ENCODE results near the gene ARPP21. TPM values are rescaled to one million over a fixed set of nuclear protein-coding genes. Genes with fewer than 3 reads are reported as not detected.

ARPP21 gene
- total RNA-seq, 1 experiment from 2014 or later = not detected

DNA sequence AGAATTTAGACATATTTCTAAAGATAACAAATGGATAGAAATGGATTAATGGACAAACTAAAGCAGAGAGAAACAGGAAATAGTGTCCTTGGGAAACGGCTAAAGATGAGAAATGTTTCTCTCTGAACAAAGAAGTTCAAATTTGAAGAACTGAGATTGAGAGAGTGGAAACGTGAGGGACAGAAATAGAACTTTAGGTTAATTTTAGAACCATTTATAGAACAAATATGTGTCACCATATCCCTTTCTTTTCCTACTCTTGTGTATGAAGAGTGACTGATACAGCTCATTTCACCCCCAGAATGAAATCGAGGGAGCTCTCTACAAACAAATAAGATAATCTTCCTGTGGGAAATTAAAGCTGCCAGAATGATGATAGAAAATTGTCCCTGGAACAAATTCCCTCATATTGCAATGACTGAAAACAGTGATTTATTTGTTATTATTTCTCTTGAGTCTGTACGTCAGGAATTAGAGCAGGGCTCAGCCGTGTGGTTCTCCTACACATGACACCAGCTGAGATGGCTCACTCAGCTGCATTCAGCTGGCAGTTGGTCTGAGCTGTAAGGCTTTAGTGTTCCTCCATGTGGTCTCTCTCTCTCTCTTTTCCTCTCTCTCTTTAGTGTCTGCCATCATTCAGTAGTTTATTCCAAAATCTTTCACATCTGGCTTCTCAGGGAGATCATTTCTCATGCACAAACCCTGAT lies 46.6 kb upstream of the ARPP21 start:
- Mint-ChIP-seq H3K4me3 (no peak overlapping the region), H3K27me3 (ENCODE audit: low read depth) (no peaks in the 10 kb centered on the region), H3K4me1 (peaks cover 17% of the 10 kb centered on the region), H3K9me3 (peaks cover 21% of the 10 kb centered on the region), H3K27ac (no peak overlapping the region), H3K36me3 (no peaks in the 10 kb centered on the region)
- ChIA-PET POLR2A (no interaction called here), CTCF (no interaction called here)
- ATAC-seq = no peak
- no peak for DNase-seq (ENCODE audit: low spot score)
- TF ChIP-seq, protein P1, sequence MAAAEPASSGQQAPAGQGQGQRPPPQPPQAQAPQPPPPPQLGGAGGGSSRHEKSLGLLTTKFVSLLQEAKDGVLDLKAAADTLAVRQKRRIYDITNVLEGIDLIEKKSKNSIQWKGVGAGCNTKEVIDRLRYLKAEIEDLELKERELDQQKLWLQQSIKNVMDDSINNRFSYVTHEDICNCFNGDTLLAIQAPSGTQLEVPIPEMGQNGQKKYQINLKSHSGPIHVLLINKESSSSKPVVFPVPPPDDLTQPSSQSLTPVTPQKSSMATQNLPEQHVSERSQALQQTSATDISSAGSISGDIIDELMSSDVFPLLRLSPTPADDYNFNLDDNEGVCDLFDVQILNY (CRISPR knock-in tag; IDR thresholded peaks at IDR 0.05) = no peak
- no peak for TF ChIP-seq NR2C2 (CRISPR knock-in tag; IDR thresholded peaks at IDR 0.05)
- TF ChIP-seq, protein P2, sequence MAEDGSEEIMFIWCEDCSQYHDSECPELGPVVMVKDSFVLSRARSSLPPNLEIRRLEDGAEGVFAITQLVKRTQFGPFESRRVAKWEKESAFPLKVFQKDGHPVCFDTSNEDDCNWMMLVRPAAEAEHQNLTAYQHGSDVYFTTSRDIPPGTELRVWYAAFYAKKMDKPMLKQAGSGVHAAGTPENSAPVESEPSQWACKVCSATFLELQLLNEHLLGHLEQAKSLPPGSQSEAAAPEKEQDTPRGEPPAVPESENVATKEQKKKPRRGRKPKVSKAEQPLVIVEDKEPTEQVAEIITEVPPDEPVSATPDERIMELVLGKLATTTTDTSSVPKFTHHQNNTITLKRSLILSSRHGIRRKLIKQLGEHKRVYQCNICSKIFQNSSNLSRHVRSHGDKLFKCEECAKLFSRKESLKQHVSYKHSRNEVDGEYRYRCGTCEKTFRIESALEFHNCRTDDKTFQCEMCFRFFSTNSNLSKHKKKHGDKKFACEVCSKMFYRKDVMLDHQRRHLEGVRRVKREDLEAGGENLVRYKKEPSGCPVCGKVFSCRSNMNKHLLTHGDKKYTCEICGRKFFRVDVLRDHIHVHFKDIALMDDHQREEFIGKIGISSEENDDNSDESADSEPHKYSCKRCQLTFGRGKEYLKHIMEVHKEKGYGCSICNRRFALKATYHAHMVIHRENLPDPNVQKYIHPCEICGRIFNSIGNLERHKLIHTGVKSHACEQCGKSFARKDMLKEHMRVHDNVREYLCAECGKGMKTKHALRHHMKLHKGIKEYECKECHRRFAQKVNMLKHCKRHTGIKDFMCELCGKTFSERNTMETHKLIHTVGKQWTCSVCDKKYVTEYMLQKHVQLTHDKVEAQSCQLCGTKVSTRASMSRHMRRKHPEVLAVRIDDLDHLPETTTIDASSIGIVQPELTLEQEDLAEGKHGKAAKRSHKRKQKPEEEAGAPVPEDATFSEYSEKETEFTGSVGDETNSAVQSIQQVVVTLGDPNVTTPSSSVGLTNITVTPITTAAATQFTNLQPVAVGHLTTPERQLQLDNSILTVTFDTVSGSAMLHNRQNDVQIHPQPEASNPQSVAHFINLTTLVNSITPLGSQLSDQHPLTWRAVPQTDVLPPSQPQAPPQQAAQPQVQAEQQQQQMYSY (CRISPR knock-in tag; IDR thresholded peaks at IDR 0.05) = no peak

DNA sequence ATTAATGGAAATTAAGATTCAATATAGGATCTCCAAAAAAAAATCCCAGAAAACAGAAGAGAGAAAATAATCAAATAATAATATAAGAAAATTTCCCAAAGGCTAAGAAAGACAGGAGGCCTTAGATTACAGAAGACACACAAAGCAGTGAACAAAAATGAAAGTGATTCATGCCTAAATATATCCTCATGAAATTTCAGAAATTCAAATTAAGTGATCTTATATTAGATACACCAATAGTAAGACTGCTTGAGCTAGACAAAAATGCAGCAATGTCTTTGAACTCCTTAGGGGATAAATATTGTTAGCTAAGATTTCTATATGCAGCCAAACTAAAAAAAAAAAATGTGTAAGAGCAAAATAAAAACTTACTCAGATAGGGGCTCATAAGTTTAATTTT lies 44.6 kb upstream of the ARPP21 start:
- POLR2A ChIA-PET = no interaction called here
- H3K4me3 Mint-ChIP-seq = no peak overlapping the region
- H3K4me1 Mint-ChIP-seq = peaks cover 23% of the 10 kb centered on the region
- no peaks in the 10 kb centered on the region for H3K27me3 Mint-ChIP-seq (ENCODE audit: low read depth)
- DNase-seq (ENCODE audit: low spot score) (no peak), ATAC-seq (no peak)
- no peaks in the 10 kb centered on the region for H3K36me3 Mint-ChIP-seq
- H3K27ac Mint-ChIP-seq = no peak overlapping the region
- peaks cover 10% of the 10 kb centered on the region for H3K9me3 Mint-ChIP-seq
- CTCF ChIA-PET = no interaction called here
- TF ChIP-seq ZNF317 (CRISPR knock-in tag; IDR thresholded peaks at IDR 0.05; ENCODE audit: borderline replicate concordance, low read depth) (no peak), ZNF138 (CRISPR knock-in tag; conservative IDR thresholded peaks at IDR 0.05) (no peak), SMAD4 (CRISPR knock-in tag; IDR thresholded peaks at IDR 0.05) (no peak), ZNF416 (CRISPR knock-in tag; IDR thresholded peaks at IDR 0.05) (no peak), ZNF121 (CRISPR knock-in tag; IDR thresholded peaks at IDR 0.05) (no peak), RELA (CRISPR knock-in tag; IDR thresholded peaks at IDR 0.05; ENCODE audit: borderline replicate concordance) (no peak)
- TF ChIP-seq, protein P3, sequence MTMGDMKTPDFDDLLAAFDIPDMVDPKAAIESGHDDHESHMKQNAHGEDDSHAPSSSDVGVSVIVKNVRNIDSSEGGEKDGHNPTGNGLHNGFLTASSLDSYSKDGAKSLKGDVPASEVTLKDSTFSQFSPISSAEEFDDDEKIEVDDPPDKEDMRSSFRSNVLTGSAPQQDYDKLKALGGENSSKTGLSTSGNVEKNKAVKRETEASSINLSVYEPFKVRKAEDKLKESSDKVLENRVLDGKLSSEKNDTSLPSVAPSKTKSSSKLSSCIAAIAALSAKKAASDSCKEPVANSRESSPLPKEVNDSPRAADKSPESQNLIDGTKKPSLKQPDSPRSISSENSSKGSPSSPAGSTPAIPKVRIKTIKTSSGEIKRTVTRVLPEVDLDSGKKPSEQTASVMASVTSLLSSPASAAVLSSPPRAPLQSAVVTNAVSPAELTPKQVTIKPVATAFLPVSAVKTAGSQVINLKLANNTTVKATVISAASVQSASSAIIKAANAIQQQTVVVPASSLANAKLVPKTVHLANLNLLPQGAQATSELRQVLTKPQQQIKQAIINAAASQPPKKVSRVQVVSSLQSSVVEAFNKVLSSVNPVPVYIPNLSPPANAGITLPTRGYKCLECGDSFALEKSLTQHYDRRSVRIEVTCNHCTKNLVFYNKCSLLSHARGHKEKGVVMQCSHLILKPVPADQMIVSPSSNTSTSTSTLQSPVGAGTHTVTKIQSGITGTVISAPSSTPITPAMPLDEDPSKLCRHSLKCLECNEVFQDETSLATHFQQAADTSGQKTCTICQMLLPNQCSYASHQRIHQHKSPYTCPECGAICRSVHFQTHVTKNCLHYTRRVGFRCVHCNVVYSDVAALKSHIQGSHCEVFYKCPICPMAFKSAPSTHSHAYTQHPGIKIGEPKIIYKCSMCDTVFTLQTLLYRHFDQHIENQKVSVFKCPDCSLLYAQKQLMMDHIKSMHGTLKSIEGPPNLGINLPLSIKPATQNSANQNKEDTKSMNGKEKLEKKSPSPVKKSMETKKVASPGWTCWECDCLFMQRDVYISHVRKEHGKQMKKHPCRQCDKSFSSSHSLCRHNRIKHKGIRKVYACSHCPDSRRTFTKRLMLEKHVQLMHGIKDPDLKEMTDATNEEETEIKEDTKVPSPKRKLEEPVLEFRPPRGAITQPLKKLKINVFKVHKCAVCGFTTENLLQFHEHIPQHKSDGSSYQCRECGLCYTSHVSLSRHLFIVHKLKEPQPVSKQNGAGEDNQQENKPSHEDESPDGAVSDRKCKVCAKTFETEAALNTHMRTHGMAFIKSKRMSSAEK (CRISPR knock-in tag; IDR thresholded peaks at IDR 0.05; ENCODE audit: borderline replicate concordance) = no peak
- TF ChIP-seq, protein P4, sequence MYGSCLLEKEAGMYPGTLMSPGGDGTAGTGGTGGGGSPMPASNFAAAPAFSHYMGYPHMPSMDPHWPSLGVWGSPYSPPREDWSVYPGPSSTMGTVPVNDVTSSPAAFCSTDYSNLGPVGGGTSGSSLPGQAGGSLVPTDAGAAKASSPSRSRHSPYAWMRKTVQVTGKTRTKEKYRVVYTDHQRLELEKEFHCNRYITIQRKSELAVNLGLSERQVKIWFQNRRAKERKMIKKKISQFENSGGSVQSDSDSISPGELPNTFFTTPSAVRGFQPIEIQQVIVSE (CRISPR knock-in tag; IDR thresholded peaks at IDR 0.05; ENCODE audit: borderline replicate concordance) = no peak
- TF ChIP-seq, protein P2 (CRISPR knock-in tag; IDR thresholded peaks at IDR 0.05) = no peak
- TF ChIP-seq, protein P5, sequence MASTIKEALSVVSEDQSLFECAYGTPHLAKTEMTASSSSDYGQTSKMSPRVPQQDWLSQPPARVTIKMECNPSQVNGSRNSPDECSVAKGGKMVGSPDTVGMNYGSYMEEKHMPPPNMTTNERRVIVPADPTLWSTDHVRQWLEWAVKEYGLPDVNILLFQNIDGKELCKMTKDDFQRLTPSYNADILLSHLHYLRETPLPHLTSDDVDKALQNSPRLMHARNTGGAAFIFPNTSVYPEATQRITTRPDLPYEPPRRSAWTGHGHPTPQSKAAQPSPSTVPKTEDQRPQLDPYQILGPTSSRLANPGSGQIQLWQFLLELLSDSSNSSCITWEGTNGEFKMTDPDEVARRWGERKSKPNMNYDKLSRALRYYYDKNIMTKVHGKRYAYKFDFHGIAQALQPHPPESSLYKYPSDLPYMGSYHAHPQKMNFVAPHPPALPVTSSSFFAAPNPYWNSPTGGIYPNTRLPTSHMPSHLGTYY (CRISPR knock-in tag; IDR thresholded peaks at IDR 0.05) = no peak
- TF ChIP-seq, protein P6, sequence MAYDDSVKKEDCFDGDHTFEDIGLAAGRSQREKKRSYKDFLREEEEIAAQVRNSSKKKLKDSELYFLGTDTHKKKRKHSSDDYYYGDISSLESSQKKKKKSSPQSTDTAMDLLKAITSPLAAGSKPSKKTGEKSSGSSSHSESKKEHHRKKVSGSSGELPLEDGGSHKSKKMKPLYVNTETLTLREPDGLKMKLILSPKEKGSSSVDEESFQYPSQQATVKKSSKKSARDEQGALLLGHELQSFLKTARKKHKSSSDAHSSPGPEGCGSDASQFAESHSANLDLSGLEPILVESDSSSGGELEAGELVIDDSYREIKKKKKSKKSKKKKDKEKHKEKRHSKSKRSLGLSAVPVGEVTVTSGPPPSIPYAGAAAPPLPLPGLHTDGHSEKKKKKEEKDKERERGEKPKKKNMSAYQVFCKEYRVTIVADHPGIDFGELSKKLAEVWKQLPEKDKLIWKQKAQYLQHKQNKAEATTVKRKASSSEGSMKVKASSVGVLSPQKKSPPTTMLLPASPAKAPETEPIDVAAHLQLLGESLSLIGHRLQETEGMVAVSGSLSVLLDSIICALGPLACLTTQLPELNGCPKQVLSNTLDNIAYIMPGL (CRISPR knock-in tag; IDR thresholded peaks at IDR 0.05) = no peak
- TF ChIP-seq, protein P7, sequence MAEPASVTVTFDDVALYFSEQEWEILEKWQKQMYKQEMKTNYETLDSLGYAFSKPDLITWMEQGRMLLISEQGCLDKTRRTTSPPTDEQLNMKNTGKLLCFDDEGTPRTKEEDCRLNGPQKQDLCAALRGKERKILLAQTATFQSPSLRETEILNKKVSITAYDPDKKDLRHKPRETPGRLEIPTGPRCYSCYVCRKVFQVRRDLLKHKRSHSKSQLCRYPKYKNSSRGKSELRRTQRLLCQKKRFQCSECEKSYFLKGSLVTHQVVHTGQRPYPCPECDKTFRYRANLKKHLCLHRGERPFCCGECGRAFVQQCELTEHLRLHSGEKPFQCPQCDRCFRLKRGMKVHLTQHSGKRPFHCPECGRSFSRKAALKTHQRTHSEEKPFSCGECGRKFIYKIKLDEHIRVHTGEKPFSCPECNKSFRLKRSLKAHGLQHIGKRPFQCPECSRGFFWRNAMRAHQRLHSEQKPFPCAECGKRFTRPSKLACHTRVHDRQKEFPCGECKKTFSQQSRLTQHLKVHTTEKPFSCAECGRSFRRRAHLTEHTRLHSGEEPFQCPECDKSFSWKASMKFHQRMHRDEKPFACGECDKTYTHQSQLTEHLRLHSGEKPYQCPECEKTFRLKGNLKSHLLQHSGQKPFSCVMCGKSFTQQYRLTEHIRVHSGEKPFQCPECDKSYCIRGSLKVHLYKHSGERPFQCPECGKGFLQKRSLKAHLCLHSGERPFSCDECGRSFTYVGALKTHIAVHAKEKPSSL (CRISPR knock-in tag; conservative IDR thresholded peaks at IDR 0.05) = no peak

All from WTC11 (cell line).